Gastroesophageal sphincter (tissue), 4 donors: Measurements from ENCODE around the gene CSPG4. TPM values are rescaled to one million over a fixed set of nuclear protein-coding genes. Genes with fewer than 3 reads are reported as not detected.
A peak's percentile ranks its signal among the peaks of the same experiment; 100 is the strongest.

Experiments used
- ATAC-seq: fragments of 150-250 bp; one replicate; pipeline ENCODE4 v1.9.1; 2016; ENCODE audit warnings: mild to moderate bottlenecking, moderate library complexity
- H3K27ac ChIP-seq, 4 donors: fragments of 200-600 bp; sonication (generic) in 3 of 4; 1 replicate in 3 of 4; 2 replicates in 1 of 4; pipeline ENCODE4 v1.5.1; 2016 to 2019
- H3K27me3 ChIP-seq: fragments of 200-600 bp; sonication (generic); one replicate; pipeline ENCODE4 v1.5.1; 2019
- H3K36me3 ChIP-seq, 2 donors: fragments of 200-600 bp; sonication (generic); one replicate each; pipeline ENCODE4 v1.5.1; 2019; ENCODE audit warnings: control low read depth in 1 of 2
- H3K4me1 ChIP-seq, 3 donors: fragments of 200-600 bp; sonication (generic); 1 replicate in 2 of 3; 2 replicates in 1 of 3; pipeline ENCODE4 v1.5.1; 2016 to 2019; ENCODE audit warnings: control low read depth in 2 of 3
- H3K4me3 ChIP-seq, 2 donors: fragments of 200-600 bp; sonication (generic); one replicate each; pipeline ENCODE4 v1.5.1; 2019; ENCODE audit warnings: mild to moderate bottlenecking in 1 of 2, moderate library complexity in 1 of 2
- H3K9me3 ChIP-seq, 3 donors: fragments of 200-600 bp; sonication (generic); one replicate each; pipeline ENCODE4 v1.5.1; 2017 to 2019; ENCODE audit warnings: control low read depth in 2 of 3
- CTCF ChIP-seq, 4 experiments: fragments of 200-600 bp in 2 of 4; fragments of 450-650 bp in 2 of 4; sonication (generic) in 1 of 4; IDR thresholded peaks; one replicate each; pipeline ENCODE4 v1.5.1; 2017 to 2019; ENCODE audit warnings: antibody characterized with exemption in 4 of 4, mild to moderate bottlenecking in 2 of 4, moderate library complexity in 2 of 4
- EP300 ChIP-seq: sonication (generic); formaldehyde crosslinking; IDR thresholded peaks from one replicate; pipeline ENCODE4 v1.6.1; 2017; ENCODE audit warnings: antibody characterized with exemption, mild to moderate bottlenecking
- POLR2A ChIP-seq, 2 donors: fragments of 450-650 bp; IDR thresholded peaks; one replicate each; pipeline ENCODE4 v1.6.1; 2017; ENCODE audit warnings: antibody characterized with exemption in 2 of 2, mild to moderate bottlenecking in 2 of 2, moderate library complexity in 1 of 2
- POLR2AphosphoS5 ChIP-seq: sonication (generic); formaldehyde crosslinking; IDR thresholded peaks from one replicate; pipeline ENCODE4 v1.6.1; 2017; ENCODE audit warnings: antibody characterized with exemption
- WGBS, 2 donors: methylation state at CpG; one replicate each; pipeline ENCODE4 v1.1.5; 2018; ENCODE audit warnings: low coverage in 1 of 2; 5-methylcytosine and 5-hydroxymethylcytosine counted together
- total RNA-seq, 4 donors: library from RNA; depleted of rRNA; stranded (reverse); fragments of >200 nt; gene quantifications; one replicate each; pipeline ENCODE4 v1.1.0, GENCODE V29; 2016

Gene CSPG4
- total RNA-seq, 4 donors from 2014 or later: 98.7 to 396 (median 151) TPM

GRCh38 chr15:75653347-75653913, 59.2 kb downstream of the CSPG4 start:
- Histone ChIP-seq H3K27ac (peak overlapping the region in 3 of 4 donors; percentile 54 to 95 (median 57)), H3K36me3 (peaks cover 0 to 53% of the 10 kb centered on the region in 2 donors), H3K4me3 (peak overlapping the region in 1 of 2 donors; percentile 86), H3K9me3 (no peaks in the 10 kb centered on the region), H3K4me1 (peaks cover 0 to 95% (median 59%) of the 10 kb centered on the region in 3 donors), H3K27me3 (no peaks in the 10 kb centered on the region)
- TF ChIP-seq EP300 (no peak), POLR2A (IDR thresholded peaks at IDR 0.05) (no peak), CTCF (IDR thresholded peaks at IDR 0.05) (no peak), POLR2AphosphoS5 (no peak)
- ATAC-seq: no peak
- WGBS, 2 donors: 86% methylated on average over 4 of the region's 16 CpGs; no CpG with 5 or more reads in 1 of the 2 donors

GRCh38 chr15:75651810-75652543, 60.7 kb downstream of the CSPG4 start:
- H3K4me3 ChIP-seq: peak overlapping the region; percentile 4 to 86
- H3K27ac ChIP-seq: peak overlapping the region in 3 of 4 donors; percentile 54 to 95 (median 65)
- peaks cover 0 to 38% of the 10 kb centered on the region in 2 donors for H3K36me3 ChIP-seq
- ATAC-seq: no peak
- WGBS, 2 donors: no CpG with 5 or more reads among the region's 2 CpGs
- no peaks in the 10 kb centered on the region for H3K9me3 ChIP-seq
- peaks cover 0 to 84% (median 59%) of the 10 kb centered on the region in 3 donors for H3K4me1 ChIP-seq
- no peaks in the 10 kb centered on the region for H3K27me3 ChIP-seq
- TF ChIP-seq CTCF (IDR thresholded peaks at IDR 0.05) (no peak), POLR2AphosphoS5 (no peak), EP300 (no peak), POLR2A (IDR thresholded peaks at IDR 0.05) (no peak)

GRCh38 chr15:75650908-75651809, 61.5 kb downstream of the CSPG4 start:
- peaks cover 2 to 86% (median 66%) of the 10 kb centered on the region in 3 donors for H3K4me1 ChIP-seq
- no peak for TF ChIP-seq CTCF (IDR thresholded peaks at IDR 0.05)
- TF ChIP-seq EP300: no peak
- TF ChIP-seq POLR2AphosphoS5: no peak
- TF ChIP-seq POLR2A (IDR thresholded peaks at IDR 0.05): no peak
- peak overlapping the region; percentile 3 to 86 for H3K4me3 ChIP-seq
- peaks cover 0 to 30% of the 10 kb centered on the region in 2 donors for H3K36me3 ChIP-seq
- H3K27me3 ChIP-seq: no peaks in the 10 kb centered on the region
- peak overlapping the region in 3 of 4 donors; percentile 65 to 97 (median 95) for H3K27ac ChIP-seq
- ATAC-seq: no peak
- no peaks in the 10 kb centered on the region for H3K9me3 ChIP-seq
- WGBS, 2 donors: 31 to 49% methylated on average over 2 to 3 of the region's 9 CpGs

- H3K27ac ChIP-seq: peak overlapping the region in 3 of 4 donors; percentile 95 to 98 (median 97)
- peak overlapping the region in 1 of 2 donors; percentile 86 for H3K4me3 ChIP-seq
- no peaks in the 10 kb centered on the region for H3K27me3 ChIP-seq
- no peak for TF ChIP-seq EP300
- TF ChIP-seq POLR2A (IDR thresholded peaks at IDR 0.05): no peak
- TF ChIP-seq POLR2AphosphoS5: no peak
- no peak for TF ChIP-seq CTCF (IDR thresholded peaks at IDR 0.05)
- no peaks in the 10 kb centered on the region for H3K9me3 ChIP-seq
- peaks cover 2 to 81% (median 61%) of the 10 kb centered on the region in 3 donors for H3K4me1 ChIP-seq
- no peak for ATAC-seq
- peaks cover 0 to 19% of the 10 kb centered on the region in 2 donors for H3K36me3 ChIP-seq
- WGBS, 2 donors: 82% methylated on average over 3 of the region's 18 CpGs; no CpG with 5 or more reads in 1 of the 2 donors
Measured at GRCh38 chr15:75649848-75650247, 62.8 kb downstream of the CSPG4 start.
